CD4-positive, alpha-beta T cell treated with Interleukin-17A for 1 hour (primary cell): ENCODE results near the gene HSPA1L.

Source experiments
- DNase-seq: peaks from one replicate; pipeline ENCODE4 v3.0.0-alpha.2; 2020

Gene HSPA1L

DNA sequence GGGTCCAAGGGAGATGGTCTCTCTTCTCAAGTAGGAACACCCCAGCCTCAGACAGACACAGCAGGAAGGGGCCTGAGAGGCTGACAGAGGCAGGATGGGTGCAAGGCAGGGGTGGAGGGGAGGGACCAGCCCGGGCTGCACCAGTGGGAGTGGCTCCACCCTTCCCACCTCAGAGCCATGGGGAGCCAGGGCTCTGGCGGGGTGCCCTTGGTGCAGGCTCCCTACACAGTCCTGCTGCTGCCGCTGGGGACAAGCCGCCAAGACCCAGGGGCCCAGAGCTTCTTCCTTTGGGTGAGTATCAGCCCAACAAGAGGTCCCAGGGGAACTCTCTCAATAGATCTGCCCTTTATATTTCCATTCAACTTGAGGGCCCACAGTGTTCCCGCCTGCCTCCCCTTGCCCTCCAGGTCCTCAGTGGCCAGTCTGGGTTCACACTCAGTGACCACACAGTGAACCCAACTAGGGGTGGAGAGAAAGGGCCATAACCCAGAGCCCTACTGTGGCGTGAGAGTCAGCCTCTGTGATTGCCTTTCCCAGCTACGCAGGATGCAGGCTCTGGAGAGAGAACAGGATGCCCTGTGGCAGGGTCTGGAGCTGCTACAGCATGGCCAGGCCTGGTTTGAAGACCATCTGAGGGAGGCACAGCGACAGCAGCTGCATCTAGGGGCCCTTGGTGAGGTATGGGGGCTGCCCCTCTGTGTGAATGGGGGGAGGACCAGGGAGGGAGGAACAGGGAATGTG, 52.0 kb downstream of the HSPA1L start:
- DNase-seq = no peak

DNA sequence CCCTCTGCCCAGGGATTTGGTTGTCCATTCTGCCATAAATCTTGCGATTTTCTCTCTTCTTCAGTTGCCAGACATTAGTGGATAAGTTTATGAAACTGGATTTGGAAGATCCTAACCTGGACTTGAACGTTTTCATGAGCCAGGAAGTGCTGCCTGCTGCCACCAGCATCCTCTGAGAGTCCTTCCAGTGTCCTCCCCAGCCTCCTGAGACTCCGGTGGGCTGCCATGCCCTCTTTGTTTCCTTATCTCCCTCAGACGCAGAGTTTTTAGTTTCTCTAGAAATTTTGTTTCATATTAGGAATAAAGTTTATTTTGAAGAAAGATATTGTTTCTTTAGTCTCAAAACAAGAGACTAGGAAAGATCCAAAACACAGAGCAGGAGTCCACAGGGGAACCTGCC, 52.7 kb downstream of the HSPA1L start, which contains the start of gene SAPCD1:
SAPCD1 (plus strand) TSS at position 301 of the 400 bp plus-strand sequence. CDS start 399 bp downstream, outside the sequence.
- DNase-seq = no peak

DNA sequence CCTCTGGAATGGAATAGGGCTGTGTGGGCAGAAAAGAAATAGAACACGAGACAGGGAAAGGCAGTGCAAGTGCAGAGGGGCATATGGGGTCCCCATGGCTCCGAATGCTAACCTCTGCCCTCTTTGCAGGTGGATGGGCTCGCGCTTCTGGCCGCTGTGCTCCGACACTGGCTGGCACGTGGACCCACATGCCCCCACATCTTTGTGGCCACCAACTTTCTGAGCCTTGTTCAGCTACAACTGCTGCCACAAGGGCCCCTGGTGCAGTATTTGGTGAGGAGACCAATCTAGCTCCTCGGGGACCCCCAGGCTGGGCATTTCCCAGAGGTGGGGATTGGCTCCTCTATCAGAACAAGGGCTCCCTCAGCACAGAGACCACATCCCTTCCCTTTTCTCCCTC, 53.7 kb downstream of the HSPA1L start:
- DNase-seq = no peak

DNA sequence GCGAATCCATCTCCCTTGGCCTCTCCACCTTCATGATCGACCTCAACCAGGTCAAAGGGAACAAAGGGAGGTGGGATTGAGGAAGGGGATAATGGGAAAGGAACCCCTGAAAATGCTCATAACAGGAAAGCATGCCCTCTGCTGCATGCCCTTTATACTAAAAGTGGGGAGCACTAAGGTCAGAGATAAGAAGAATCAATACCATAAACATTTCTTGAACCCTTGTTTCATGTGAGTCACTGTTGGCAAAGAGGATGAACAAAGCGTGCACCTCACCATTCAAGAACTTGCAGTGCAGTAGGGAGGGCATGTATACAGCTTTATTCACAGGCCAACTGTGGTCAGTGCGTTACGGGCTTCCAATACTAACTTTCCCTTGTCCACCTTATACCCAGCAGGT, 54.3 kb downstream of the HSPA1L start:
- no peak for DNase-seq
